ENCODE results near the gene CSKMT.
"Not testable (repeated sequence)": the region's sequence is repeated elsewhere in the genome, so short reads cannot be mapped to it uniquely, and the experiment has no call there.

CSKMT gene

DNA sequence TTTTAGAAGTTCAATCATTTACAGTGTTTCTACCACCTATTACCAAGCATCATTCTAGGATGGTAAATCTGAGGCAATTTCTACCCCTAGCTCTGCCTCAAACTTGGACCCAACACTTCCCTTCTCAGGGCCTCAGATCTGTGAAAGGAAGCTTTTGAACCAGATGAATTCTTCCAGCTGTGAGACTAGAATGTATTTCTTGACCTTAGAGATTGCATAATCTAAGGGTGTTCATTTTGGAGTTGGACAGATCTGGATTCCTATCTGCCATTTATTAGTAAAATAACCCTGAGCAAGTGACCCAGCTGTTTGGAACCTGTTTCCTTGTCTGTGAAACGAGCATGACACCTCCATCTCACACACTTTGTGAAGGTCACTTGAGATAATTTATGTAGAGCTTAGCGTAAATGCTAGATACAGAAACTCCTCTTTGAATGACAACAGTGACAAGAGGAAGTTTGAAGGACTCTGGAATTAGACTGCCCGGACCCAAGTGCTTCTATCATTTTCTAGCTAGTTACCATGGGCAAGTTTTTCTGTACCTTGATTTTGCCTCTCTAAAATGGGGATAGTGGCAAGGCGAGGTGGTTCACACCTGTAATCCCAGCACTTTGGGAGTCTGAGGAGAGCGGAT lies 8.2 kb upstream of the CSKMT start:
- no peak for DNase-seq

DNA sequence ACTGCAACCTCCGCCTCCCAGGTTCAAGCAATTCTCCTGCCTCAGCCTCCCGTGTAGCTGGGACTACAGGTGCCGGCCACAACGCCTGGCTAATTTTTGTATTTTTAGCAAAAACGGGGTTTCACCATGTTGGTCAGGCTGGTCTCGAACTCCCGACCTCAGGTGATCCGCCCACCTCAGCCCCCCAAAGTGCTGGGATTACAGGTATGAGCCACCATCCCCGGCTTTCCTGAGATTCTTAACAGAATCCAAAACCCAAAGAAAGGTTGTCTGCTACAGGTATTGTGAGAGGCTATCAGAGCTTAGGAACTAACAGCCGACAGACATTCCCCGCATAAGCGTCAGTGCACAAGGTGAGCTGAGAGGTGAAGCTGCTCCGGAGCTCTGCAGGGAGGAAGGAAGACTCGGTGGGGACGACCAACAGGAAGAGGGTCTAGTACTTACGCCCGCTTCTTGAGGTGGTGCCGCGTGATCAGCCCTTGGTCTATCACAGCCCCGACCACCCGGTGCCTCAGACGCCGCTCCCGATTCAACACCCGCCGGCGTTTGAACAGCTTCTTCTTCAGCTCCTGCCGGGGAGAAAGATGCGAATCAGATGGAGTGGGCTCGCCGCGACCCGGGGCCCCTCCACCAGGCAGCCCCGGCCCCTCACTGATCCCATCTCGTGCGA lies 572 bp upstream of the CSKMT start:
- no peak for DNase-seq

DNA sequence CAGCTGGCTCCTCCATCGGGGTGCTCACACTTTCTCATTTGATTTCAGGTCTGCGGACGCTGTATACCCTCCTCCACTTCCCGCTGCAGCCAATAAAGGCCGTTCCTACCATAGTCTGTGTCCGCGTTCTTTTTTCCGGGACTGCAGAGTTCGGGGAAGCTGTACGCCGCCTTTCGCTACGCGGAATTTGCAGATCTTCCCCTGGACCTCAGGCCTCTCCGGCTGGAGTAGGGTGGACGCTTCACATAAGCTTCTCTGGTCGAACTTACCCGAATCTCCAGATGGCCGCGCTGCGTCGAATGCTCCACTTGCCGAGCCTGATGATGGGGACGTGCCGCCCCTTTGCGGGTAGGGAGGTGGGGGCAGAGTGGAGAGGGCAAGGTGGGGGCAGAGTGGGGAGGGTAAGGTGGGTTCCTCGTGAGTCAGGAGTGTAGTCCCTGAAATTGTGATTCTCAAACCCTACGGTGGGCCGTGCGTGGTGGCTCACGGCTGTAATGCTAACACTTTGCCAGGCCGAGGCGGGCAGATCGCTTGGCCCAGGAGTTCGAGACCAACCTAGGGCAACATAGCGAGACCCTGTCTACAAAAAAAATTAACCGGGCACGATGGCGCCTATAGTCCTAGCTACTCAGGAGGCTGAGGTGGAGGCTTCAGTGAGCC lies 617 bp downstream of the CSKMT start:
- DNase-seq: peak; percentile 60

DNA sequence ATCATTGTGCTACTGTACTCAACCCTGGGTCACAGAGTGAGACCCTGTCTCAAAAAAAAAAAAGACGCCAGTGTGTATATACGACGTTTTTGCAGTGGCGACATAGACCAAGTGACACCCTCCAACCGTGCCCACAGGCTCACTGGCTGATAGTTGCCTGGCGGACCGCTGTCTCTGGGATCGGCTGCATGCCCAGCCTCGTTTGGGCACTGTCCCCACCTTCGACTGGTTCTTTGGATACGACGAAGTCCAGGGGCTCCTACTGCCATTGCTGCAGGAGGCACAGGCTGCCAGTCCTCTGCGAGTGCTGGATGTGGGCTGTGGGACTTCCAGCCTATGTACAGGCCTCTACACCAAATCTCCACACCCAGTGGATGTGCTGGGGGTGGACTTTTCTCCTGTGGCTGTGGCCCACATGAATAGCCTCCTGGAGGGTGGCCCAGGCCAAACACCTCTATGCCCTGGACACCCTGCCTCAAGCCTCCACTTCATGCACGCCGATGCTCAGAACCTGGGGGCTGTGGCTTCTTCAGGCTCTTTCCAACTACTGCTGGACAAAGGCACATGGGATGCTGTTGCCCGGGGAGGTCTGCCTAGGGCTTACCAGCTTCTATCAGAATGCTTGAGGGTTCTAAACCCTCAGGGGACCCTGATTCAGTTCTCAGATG lies 1.3 kb downstream of the CSKMT start:
- DNase-seq: no peak

DNA sequence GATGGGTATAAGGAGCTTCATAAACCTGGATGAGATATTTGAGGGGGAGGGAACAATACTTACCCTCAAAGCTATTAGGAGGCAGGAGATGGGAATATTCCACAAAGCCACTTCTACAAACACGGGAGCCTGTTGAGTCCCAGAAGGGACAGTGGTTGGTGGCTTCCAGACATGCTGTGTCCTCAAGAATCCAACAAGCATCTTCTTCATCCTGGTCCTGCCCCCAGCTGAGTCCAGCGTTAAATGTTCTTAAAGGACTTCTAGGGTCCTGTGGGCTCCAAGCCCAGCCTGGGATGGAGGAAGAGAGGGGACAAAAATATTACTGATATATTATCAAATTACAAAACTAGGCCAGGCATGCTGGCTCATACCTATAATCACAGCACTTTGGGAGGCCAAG lies 2.3 kb downstream of the CSKMT start:
- DNase-seq: no peak

DNA sequence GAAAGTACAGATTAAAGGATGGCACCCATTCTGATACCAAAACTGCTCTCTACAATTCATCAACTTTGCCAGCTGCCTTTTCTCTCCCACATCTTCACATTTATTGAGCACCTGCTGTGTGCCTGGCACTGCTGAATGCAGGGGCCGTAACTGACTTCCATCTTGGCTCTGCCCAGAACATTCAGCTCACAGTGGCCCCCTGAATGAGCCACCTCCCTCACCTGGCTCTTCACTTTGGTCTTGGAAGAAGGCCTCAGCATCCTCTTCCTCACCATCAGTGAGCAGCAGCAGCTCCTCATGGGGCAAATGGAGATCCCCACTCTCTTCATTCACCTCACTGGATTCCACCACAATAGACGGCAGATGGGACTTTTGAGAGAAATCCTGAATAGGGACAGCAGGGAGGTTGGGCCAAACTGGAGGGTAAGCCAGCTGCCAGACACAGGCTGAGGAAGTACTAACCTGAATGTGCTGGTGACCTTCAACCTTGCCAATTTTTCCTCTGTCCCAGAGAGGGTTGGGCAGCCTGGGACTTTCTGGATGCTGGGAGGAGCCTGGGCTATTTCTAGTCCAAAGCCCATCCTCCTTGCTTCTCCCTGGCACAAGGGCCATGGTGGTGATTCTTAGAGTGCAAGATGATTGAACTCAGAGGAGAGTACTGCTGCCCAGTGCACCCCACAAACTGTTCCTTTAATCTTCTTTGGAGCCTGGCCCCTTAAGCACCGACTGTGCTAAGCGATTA lies 4.5 kb downstream of the CSKMT start:
- no peak for DNase-seq

DNA sequence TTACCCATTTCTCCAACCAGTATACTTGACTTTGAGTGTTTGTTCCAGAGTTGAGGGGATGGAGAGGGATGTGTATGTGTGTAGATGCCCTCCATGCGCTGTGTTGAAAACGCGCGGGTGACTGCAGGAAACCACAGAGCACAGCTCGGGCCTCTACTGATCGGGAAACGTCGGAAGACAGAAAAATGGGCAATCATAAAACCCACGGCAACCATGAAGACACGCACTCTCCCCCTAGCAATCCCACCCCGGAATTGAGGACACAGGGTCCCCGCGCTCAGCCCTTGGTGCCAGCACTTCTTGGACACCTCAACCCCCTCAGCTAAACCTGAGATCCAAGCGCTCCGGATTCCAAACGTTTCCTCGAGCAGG lies 6.1 kb downstream of the CSKMT start:
- DNase-seq: no peak

DNA sequence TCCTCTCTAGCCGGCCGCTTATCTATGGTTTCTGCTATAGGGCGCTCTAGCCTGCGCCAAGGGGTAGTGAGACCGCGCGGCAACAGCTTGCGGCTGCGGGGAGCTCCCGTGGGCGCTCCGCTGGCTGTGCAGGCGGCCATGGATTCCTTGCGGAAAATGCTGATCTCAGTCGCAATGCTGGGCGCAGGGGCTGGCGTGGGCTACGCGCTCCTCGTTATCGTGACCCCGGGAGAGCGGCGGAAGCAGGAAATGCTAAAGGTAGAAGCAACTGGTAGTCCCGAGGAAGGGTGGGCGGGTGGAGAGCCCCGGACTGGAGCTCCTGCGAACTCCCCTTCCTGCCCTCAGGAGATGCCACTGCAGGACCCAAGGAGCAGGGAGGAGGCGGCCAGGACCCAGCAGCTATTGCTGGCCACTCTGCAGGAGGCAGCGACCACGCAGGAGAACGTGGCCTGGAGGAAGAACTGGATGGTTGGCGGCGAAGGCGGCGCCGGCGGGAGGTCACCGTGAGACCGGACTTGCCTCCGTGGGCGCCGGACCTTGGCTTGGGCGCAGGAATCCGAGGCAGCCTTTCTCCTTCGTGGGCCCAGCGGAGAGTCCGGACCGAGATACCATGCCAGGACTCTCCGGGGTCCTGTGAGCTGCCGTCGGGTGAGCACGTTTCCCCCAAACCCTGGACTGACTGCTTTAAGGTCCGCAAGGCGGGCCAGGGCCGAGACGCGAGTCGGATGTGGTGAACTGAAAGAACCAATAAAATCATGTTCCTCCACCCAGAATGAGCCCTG lies 6.7 kb downstream of the CSKMT start, which contains the start of the genes LBHD1 and UQCC3:
Gene LBHD1, minus strand, starts transcription at position 660 of the 782 bp plus-strand sequence. CDS start 2,236 bp downstream, outside the sequence.
Gene UQCC3, plus strand, starts transcription at position 66 of the 782 bp plus-strand sequence. Its CDS starts 73 bp downstream, at position 139.
- DNase-seq: peak; percentile 83

DNA sequence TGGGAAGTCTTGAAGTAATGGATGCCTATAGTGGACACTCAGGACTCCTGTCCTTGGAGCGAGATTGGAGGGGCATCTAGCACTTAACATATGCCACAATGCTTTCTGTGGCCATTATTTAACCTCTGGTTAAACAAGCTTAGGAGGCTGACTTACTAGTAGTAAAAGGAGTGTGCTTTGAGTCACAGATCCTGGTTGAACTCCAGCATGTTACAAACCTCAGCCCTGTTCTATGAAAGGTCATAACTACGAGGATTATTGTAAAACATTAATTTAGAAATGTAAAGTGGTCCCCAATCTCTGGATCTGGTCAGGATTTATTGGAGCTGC lies 8.0 kb downstream of the CSKMT start:
- DNase-seq: no peak

DNA sequence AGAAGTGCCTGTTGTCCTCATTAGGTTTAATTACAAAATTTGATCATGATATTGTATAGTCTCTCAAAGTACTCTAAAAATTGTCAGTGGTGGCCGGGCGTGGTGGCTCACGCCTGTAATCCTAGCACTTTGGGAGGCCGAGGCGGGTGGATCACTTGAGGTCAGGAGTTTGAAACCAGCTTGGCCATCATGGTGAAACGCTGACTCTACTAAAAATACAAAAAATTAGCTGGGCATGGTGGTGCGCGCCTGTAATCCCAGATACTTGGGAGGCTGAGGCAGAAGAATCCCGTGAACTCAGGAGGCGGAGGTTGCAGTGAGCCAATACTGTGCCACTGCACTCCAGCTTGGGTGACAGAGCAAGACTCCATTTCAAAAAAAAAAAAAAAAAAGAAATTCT lies 10.3 kb downstream of the CSKMT start:
- not testable (repeated sequence) for DNase-seq

DNA sequence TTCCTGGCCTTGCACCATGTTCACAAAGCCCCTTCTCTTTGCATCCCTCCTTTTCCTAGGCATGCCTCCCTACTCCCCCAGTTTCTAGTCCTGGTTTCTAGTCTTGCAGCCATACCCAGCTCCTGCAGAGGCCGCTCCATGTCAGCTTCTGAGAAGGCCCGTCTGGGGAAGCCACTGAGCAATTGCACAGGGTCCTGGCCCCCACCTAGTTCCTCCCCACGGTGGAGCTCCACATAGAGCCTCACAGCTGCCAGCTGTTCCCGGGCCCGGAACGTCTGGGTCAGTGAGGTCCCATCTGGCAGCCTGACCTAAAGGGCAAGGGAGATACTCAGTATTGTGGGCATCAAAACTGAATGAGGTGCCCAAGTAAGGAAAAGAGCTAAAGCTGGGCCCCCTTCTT lies 11.6 kb downstream of the CSKMT start:
- DNase-seq: no peak

DNA sequence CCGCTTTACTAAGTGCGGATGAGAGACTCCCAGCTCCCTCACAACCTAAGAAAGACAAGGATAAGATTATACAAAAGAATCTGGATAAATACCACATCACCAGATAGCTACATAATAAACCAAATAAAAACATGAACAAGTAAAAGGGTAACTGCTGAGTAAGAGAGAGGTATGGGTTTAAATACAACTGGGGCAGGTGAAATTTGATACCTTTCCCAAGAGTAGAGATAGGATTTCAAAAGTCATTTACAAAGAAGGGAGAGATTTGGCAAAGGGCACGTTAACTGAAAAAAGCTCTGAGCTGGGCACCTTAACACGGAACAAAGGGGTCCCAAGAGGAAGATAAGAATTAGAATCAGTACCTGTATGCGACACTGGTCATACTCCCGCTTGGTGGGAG lies 12.0 kb downstream of the CSKMT start:
- DNase-seq: no peak

DNA sequence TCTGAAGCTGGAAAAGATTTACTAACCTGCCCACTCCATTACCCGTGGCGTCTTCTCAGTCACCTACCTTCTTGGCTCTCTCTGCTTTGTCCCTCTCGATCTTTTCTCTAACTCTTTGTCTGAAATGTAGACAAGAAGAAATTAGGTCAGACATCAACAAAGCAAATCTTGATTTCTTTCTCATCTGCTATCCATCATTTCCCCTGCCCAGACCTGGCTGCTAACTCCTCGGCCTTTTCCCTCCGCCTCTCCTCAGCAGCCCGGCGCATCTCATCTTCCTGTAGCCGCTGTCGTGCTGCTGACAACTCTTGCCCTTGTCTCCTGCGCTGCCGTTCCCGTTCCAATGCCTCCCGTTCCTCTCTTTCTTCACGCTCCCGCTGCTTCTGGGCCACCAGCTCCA lies 12.6 kb downstream of the CSKMT start:
- no peak for DNase-seq

DNA sequence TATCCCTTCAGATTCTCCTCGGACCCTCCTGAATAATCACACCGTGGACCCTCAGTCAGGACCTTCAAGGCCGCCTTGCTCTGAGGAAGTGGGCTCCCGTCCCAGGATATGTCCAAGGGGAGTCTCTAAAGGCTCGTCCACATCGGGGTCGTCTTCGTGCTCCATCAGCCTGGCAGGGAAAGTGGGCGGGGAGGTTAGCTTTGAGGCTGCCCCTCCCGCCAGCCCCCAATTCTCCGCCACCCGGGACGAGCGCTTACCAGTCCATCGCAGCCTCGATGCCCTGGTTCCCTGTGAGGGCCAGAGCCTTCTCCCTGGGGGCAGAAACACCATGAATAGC lies 13.3 kb downstream of the CSKMT start:
- no peak for DNase-seq

DNA sequence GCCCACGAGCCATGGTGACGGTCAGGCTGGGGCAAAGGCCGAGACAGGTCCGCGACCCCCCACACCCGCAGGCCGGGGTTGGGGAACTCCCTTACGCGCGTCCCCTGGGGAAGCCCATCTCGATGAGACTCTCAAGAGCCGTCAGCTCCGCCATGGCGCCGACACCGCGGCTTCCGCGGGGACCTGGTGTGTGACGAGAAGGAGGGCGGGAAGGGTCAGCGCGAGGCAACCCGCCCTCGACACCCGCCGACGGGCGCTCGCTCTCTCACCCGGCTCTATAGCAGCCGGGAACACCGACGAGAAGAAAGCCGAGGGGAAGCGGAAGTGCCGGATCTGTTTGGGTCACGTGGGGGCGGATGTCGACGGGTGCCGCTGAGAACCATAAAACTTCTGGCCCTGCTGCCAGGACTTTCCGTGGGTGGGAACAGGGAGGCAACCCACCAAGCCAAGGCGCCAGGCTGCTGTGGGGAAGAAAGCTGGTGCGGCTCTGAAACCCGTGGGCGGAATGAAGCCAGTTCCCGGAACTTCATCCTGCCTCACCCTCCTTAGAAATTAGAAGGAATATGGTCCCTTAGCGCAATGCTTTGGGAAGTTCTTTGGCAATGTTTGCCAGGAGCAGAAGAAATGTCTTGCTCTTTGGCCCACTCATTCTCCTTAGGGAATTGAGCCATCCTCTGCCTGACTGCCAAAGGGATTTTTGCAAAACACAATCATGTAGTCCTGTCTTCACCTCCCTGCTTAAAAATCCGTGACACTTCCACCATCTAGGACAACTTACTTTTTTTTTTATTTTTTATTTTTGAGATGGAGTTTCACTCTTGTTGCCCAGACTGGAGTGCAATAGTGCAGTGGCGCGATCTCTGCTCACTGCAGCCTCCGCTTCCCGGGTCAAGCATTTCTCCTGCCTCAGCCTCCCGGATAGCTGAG lies 13.9 kb downstream of the CSKMT start, which contains the start of gene UBXN1:
Gene UBXN1, minus strand, starts transcription at position 304 of the 927 bp plus-strand sequence. Its CDS starts 150 bp downstream, at position 154.
- DNase-seq: peak; percentile 94

DNA sequence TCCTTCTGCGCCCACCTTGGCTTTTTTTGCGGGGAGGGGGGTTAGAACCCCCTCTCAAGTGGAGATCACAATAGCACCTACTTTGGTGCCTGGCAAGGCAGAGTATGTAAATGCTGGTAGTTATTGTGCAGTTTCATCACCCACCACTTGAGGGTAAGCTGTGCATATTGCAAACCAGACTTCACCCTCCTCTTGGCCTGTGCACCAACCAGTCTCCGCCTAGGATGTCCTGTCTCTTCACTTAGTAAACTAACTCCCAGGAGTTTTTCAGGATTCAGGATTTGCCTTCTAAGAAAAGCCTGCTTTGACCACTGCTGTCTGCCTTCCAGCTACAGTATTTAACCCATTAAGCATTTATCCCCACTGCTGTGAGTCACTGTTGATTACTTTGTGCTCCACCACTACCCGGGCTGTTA lies 15.7 kb downstream of the CSKMT start:
- DNase-seq: peak; percentile 43

DNA sequence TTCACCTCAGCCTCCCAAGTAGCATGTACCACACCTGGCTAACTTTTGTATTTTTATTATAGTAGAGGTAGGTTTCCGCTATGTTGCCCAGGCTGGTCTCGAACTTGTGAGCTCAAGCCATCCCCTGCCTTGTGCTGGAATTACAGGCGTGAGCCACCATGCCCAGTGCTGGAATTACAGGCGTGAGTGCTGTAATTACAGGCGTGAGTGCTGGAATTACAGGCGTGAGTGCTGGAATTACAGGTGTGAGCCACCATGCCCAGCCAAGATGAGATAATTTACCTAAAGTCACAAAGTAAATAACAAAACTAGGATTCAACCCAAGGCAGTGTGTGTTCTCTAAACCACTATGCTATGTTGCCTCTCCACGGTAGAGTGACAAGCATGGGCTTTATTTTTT lies 17.4 kb downstream of the CSKMT start:
- no peak for DNase-seq

DNA sequence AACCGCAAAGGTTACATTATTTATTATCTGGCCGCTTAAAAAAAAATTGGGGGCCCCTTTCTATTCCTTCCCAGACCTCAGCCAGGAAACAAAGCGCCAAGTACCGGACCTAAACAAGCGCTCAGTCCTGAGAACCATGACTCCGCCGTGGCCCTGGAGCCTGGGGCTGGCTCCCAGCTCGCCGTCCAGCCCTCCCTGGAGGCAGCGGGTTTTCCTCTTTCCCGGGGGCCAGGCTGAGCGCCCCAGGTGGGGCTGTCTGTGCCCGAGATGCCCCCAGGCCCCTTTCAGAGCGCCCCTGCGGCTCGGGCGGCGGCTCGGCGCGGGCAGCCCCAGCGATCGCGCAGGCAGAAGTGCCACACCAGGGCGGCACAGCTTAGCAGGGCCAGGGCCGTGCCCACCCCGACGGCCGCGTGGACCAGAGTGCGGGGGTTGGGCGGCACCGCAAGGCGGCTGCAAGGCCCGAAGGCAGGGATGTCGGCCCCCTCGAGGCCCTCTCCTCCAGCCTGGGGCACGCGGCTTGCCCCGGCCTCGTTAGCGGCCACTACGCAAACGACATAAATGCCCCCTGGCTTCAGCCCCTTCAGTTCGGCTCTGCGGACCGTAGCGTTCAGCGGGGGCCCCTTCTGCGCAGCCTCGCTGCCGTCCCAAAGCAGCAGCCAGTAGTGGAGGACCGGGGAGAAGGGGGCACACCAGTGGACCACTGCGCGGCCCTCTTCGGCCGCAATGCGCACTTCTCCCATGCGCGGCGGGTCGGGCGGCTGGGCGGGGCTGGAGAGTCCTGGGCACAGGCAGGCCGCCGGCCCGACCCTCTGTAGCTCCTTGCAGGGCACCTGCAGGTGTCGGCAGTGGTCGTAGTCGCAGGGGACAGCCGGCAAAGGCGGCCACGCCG lies 22.6 kb downstream of the CSKMT start:
- DNase-seq: no peak

DNA sequence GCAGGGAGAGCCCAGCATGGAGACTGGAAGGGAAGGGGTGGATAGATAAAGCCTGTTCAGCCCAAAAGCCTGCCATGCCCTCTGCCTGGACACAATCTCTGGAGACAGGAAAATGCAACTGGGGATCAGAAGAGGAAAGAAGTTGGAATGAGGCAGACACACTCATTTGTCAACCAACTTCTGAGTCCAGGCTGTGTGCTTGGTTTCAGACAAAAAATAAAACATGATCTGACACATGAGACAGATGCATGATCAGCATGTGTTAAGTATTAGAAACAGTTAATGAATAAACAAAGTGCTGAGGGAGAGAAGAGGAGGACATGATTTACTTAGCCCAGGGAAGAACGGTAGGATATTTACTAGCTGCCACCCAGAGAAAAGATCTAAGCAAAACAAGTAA lies 23.4 kb downstream of the CSKMT start:
- DNase-seq: no peak
